ENCODE measurements around the gene ZYX.
A peak's percentile ranks its signal among the peaks of the same experiment; 100 is the strongest.
"Not testable (repeated sequence)": the region's sequence is repeated elsewhere in the genome, so short reads cannot be mapped to it uniquely, and the experiment has no call there.

Gene ZYX

GRCh38 chr7:143391462-143392404 is 10.6 kb downstream of the ZYX start:
- Histone ChIP-seq H3K27ac (replicated peaks) (no peak overlapping the region), H3K27me3 (ENCODE audit: insufficient read depth, poor library complexity, severe bottlenecking) (no peaks in the 10 kb centered on the region), H3K4me3 (replicated peaks; ENCODE audit: insufficient read depth, low read length) (no peak overlapping the region)
- no peak for DNase-seq (ENCODE audit: low read depth in 1 of 2, low spot score in 1 of 2)
- TF ChIP-seq REST (IDR thresholded peaks at IDR 0.05; ENCODE audit: insufficient replicate concordance, low read depth) (no peak), POLR2AphosphoS5 (IDR thresholded peaks at IDR 0.05; ENCODE audit: low read depth) (peak; percentile 13; the same call in 1 of the 2 replicates)

GRCh38 chr7:143392427-143392826 is 11.3 kb downstream of the ZYX start:
- H3K27ac ChIP-seq (replicated peaks); DNase-seq (ENCODE audit: low read depth in 1 of 2, low spot score in 1 of 2); H3K4me3 ChIP-seq (replicated peaks; ENCODE audit: insufficient read depth, low read length); H3K27me3 ChIP-seq (ENCODE audit: insufficient read depth, poor library complexity, severe bottlenecking): not testable (repeated sequence)

- H3K27me3 ChIP-seq (ENCODE audit: insufficient read depth, poor library complexity, severe bottlenecking) = no peaks in the 10 kb centered on the region
- no peak for DNase-seq (ENCODE audit: low read depth in 1 of 2, low spot score in 1 of 2)
- H3K27ac ChIP-seq (replicated peaks) = no peak overlapping the region
- TF ChIP-seq SPI1 (IDR thresholded peaks at IDR 0.05; ENCODE audit: borderline replicate concordance, low read depth) (no peak), POLR2AphosphoS5 (IDR thresholded peaks at IDR 0.05; ENCODE audit: low read depth) (no peak; the same call in none of the 2 replicates), CTCF (IDR thresholded peaks at IDR 0.05; ENCODE audit: insufficient read depth, low read length) (no peak), GABPA (IDR thresholded peaks at IDR 0.05; ENCODE audit: low read depth) (no peak), REST (IDR thresholded peaks at IDR 0.05; ENCODE audit: insufficient replicate concordance, low read depth) (no peak)
- no peak overlapping the region for H3K4me3 ChIP-seq (replicated peaks; ENCODE audit: insufficient read depth, low read length)
Observed at GRCh38 chr7:143392875-143393266, 11.7 kb downstream of the ZYX start.

- no peaks in the 10 kb centered on the region for H3K27me3 ChIP-seq (ENCODE audit: insufficient read depth, poor library complexity, severe bottlenecking)
- TF ChIP-seq REST (IDR thresholded peaks at IDR 0.05; ENCODE audit: insufficient replicate concordance, low read depth) (no peak), POLR2AphosphoS5 (IDR thresholded peaks at IDR 0.05; ENCODE audit: low read depth) (peak; percentile 25; the same call in 1 of the 2 replicates)
- H3K27ac ChIP-seq (replicated peaks) = no peak overlapping the region
- H3K4me3 ChIP-seq (replicated peaks; ENCODE audit: insufficient read depth, low read length) = no peak overlapping the region
- DNase-seq (ENCODE audit: low read depth in 1 of 2, low spot score in 1 of 2) = no peak
Observed at GRCh38 chr7:143393267-143394041, 12.3 kb downstream of the ZYX start.
